ENCODE data around the gene CAB39L.
"Not testable (repeated sequence)": the region's sequence is repeated elsewhere in the genome, so short reads cannot be mapped to it uniquely, and the experiment has no call there.

The CAB39L gene

GRCh38 chr13:49300739-49301589 lies 142.9 kb downstream of the CAB39L start:
- peak overlapping the region in 9 of 21 experiments; percentile 7 to 68 (median 52) for H3K27ac ChIP-seq

GRCh38 chr13:49300276-49300675 lies 143.6 kb downstream of the CAB39L start:
- Histone ChIP-seq H3K27ac (peak overlapping the region in 2 of 21 experiments; percentile 10 to 52), H3K4me3 (no peak overlapping the region)

More at GRCh38 chr13:49300739-49301589, 142.9 kb downstream of the CAB39L start:
- peak overlapping the region in 5 of 7 experiments; percentile 6 to 26 (median 17) for H3K4me3 ChIP-seq

GRCh38 chr13:49298903-49299605 lies 144.8 kb downstream of the CAB39L start:
- Histone ChIP-seq H3K27ac (peak overlapping the region in 1 of 21 experiments; percentile 22), H3K4me3 (no peak overlapping the region)

GRCh38 chr13:49298416-49298815 lies 145.4 kb downstream of the CAB39L start:
- Histone ChIP-seq H3K27ac (no peak overlapping the region), H3K4me3 (no peak overlapping the region)

GRCh38 chr13:49297338-49297737 lies 146.5 kb downstream of the CAB39L start:
- H3K4me3 ChIP-seq: no peak overlapping the region
- H3K27ac ChIP-seq: no peak overlapping the region

- Histone ChIP-seq H3K27ac (no peak overlapping the region), H3K4me3 (no peak overlapping the region)
Observed at GRCh38 chr13:49296659-49297058, 147.2 kb downstream of the CAB39L start.

- Histone ChIP-seq H3K27ac (no peak overlapping the region), H3K4me3 (no peak overlapping the region)
Observed at GRCh38 chr13:49295244-49295643, 148.6 kb downstream of the CAB39L start.

GRCh38 chr13:49294723-49295122 lies 149.1 kb downstream of the CAB39L start:
- not testable (repeated sequence) for H3K4me3 ChIP-seq, H3K27ac ChIP-seq

GRCh38 chr13:49292742-49293486 lies 150.9 kb downstream of the CAB39L start:
- Histone ChIP-seq H3K4me3 (no peak overlapping the region), H3K27ac (no peak overlapping the region)

GRCh38 chr13:49288458-49288857 lies 155.4 kb downstream of the CAB39L start:
- Histone ChIP-seq H3K4me3 (no peak overlapping the region), H3K27ac (no peak overlapping the region)

GRCh38 chr13:49287995-49288394 lies 155.9 kb downstream of the CAB39L start:
- Histone ChIP-seq H3K27ac (no peak overlapping the region), H3K4me3 (no peak overlapping the region)

GRCh38 chr13:49279885-49280284 lies 164.0 kb downstream of the CAB39L start:
- Histone ChIP-seq H3K27ac (no peak overlapping the region), H3K4me3 (no peak overlapping the region)

- Histone ChIP-seq H3K27ac (no peak overlapping the region), H3K4me3 (no peak overlapping the region)
Observed at GRCh38 chr13:49279112-49279511, 164.8 kb downstream of the CAB39L start.

GRCh38 chr13:49278211-49278610 lies 165.7 kb downstream of the CAB39L start:
- Histone ChIP-seq H3K4me3 (no peak overlapping the region), H3K27ac (no peak overlapping the region)

- Histone ChIP-seq H3K27ac (no peak overlapping the region), H3K4me3 (no peak overlapping the region)
Observed at GRCh38 chr13:49272296-49272695, 171.6 kb downstream of the CAB39L start.

- H3K27ac ChIP-seq: no peak overlapping the region
- H3K4me3 ChIP-seq: no peak overlapping the region
Observed at GRCh38 chr13:49271264-49271663, 172.6 kb downstream of the CAB39L start.

GRCh38 chr13:49265822-49266221 lies 178.0 kb downstream of the CAB39L start:
- Histone ChIP-seq H3K4me3 (no peak overlapping the region), H3K27ac (no peak overlapping the region)

GRCh38 chr13:49262634-49263033 lies 181.2 kb downstream of the CAB39L start:
- H3K27ac ChIP-seq: no peak overlapping the region
- no peak overlapping the region for H3K4me3 ChIP-seq

- H3K4me3 ChIP-seq: no peak overlapping the region
- H3K27ac ChIP-seq: no peak overlapping the region
Observed at GRCh38 chr13:49259586-49259985, 184.3 kb downstream of the CAB39L start.
